ENCODE results near the gene THBD.

DNA sequence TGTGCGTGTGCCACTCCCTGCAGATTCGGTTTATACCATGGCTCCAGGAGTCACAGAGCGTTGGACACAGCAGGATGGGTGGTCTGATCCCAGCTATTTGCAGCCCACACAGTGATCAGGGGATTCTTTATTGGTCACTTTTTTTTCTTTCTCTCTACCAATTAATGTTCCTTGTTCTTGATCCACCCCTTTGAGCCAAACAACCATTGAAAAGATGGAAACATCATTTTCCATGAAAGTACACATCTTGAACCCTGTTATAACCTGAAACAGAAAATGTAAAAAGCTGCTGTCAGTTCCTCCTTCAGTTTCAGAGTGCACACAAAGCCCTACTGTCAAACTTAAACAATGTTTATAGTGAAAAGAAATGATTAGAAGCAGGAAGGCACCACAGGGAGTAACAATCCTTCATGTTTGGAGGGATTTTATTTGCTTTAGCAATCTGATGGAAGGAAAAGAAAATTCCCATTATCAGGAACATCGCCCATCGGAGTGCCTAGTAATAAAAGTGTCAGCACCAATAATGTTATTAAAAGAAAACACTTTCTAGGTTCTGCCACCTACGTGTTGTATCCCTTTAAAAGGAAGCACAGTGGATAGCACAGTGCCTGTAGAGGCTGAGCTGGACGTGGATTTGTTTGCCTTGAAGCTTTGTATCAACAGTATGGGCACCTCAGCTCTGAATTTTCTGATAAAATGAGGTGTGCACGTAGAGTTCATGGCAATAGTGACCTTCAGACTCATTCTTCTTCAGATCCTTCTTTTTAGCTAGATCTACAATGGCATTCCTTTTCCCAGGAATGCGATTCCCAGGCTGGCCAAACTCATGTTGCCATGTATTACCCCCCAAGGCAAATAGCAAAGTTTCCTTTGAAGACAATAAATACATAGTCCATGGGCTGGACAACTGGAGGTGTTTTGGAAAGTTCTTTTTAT is 16.1 kb upstream of the THBD start:
- TF ChIP-seq, protein P1, sequence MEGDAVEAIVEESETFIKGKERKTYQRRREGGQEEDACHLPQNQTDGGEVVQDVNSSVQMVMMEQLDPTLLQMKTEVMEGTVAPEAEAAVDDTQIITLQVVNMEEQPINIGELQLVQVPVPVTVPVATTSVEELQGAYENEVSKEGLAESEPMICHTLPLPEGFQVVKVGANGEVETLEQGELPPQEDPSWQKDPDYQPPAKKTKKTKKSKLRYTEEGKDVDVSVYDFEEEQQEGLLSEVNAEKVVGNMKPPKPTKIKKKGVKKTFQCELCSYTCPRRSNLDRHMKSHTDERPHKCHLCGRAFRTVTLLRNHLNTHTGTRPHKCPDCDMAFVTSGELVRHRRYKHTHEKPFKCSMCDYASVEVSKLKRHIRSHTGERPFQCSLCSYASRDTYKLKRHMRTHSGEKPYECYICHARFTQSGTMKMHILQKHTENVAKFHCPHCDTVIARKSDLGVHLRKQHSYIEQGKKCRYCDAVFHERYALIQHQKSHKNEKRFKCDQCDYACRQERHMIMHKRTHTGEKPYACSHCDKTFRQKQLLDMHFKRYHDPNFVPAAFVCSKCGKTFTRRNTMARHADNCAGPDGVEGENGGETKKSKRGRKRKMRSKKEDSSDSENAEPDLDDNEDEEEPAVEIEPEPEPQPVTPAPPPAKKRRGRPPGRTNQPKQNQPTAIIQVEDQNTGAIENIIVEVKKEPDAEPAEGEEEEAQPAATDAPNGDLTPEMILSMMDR (IDR thresholded peaks at IDR 0.05 in 8 of 11, conservative IDR thresholded peaks at IDR 0.05 in 3 of 11) = no peak
- TF ChIP-seq POLR2AphosphoS5 (IDR thresholded peaks at IDR 0.05) = no peak

All from spleen (tissue), 7 donors.